ENCODE data around the gene IPMK. TPM values are rescaled to one million over a fixed set of nuclear protein-coding genes. Genes with fewer than 3 reads are reported as not detected.

IPMK gene
- total and polyA plus RNA-seq, 9 of the 15 experiments (the other 6 are each of a cell fraction or from before 2014, with no cell fraction given): 0.98 to 4.4 (median 2.7) TPM

DNA sequence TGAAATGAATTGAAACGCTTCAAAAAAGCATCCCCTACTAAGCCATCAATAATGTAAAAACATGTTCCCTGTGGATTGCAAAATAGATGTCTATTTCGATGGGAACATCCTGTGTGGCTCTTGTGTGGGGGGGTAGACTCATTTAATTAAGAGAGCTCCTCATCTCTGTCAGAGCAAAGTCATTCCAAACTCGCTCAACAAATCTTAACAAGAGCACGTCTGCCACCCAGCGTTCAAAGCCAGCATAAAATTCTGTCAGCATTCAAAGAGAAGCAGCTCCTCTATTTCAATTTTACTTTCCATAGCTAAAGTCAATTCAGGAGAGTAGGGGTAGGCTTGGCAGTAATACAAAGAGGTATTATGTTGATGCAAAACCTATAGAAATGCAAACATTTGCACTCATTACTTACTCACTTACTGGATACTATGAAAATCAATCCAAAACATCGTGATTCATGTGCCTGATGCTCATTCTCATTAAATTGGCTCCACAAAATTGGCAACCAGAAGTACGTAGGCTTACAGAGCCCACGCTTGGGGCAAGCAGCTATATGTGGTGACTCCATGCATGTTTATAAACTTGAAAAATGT is 114.9 kb downstream of the IPMK start:
- peak; percentile 25 to 62 (median 40) for DNase-seq (ENCODE audit: extremely low read depth in 1 of 4, low spot score in 3 of 4)
- Histone ChIP-seq H3K36me3 (ENCODE audit: control insufficient read depth, insufficient read depth, low read length) (no peaks in the 10 kb centered on the region), H3K9me1 (ENCODE audit: control insufficient read depth, insufficient read depth, low read length) (no peaks in the 10 kb centered on the region), H3K27me3 (ENCODE audit: control insufficient read depth in 2 of 2, insufficient read depth in 2 of 2, low read length in 2 of 2) (no peaks in the 10 kb centered on the region), H3K4me1 (replicated peaks in 1 of 2; ENCODE audit: control insufficient read depth in 2 of 2, insufficient read depth in 2 of 2, low read length in 2 of 2) (no peaks in the 10 kb centered on the region), H3K9me3 (replicated peaks; ENCODE audit: control insufficient read depth, insufficient read depth, low read depth, low read length) (no peaks in the 10 kb centered on the region), H3K4me2 (ENCODE audit: insufficient read depth, low read length) (no peak overlapping the region), H3K27ac (ENCODE audit: extremely low read depth, low read depth, low read length) (no peak overlapping the region), H3K9ac (ENCODE audit: insufficient read depth in 1 of 2, low read depth in 2 of 2, low read length in 2 of 2) (no peak overlapping the region), H4K20me1 (replicated peaks; ENCODE audit: control insufficient read depth, insufficient read depth, low read length) (no peaks in the 10 kb centered on the region), H3K4me3 (no peak overlapping the region), H3K79me2 (ENCODE audit: control insufficient read depth, insufficient read depth, low read length) (no peaks in the 10 kb centered on the region), H2AFZ (ENCODE audit: low read depth, low read length) (no peak overlapping the region)
- in situ Hi-C loops (cut with MboI) (loop anchor here (25.0 kb wide), 1 partner anchor 815 kb away; no protein-coding TSS in a partner anchor), intact Hi-C loops (cut with micrococcal nuclease) (loop anchor here (1.0 kb wide), 1 partner anchor 813 kb away; no protein-coding TSS in a partner anchor)
- under 1% methylated on average over 8 of the region's 8 CpGs for WGBS (ENCODE audit: insufficient coverage, low coverage, missing lambda C conversion rate)
- BruUV-seq (replicated peaks): no TSS peak
- FAIRE-seq: peak; percentile 84
- CTCF ChIA-PET (ENCODE audit: low intra/inter-chr PET ratio): no interaction called here
- POLR2A ChIA-PET: interaction anchor here (0.6 to 1.5 kb wide), 2 partner anchors 9 to 183 kb away, joined by 3 to 4 read pairs; no protein-coding TSS in a partner anchor
- peak; percentile 57; the same call in 2 of the 3 replicates for ATAC-seq
- TF ChIP-seq SMC3 (conservative IDR thresholded peaks at IDR 0.05; ENCODE audit: insufficient read depth, low read depth, low read length) (0 out of 2 replicates have a peak, but pooled peaks have one; percentile 26), CC2D1A (IDR thresholded peaks at IDR 0.05) (no peak), RAD21 (CRISPR knock-in tag; conservative IDR thresholded peaks at IDR 0.05 in 1 of 2, IDR thresholded peaks at IDR 0.05 in 1 of 2) (peak; percentile 65 to 70), FOS (IDR thresholded peaks at IDR 0.05; ENCODE audit: extremely low read depth, insufficient read length) (no peak), SAP30 (IDR thresholded peaks at IDR 0.05; ENCODE audit: borderline replicate concordance, insufficient read depth, low read depth, low read length, poor library complexity, severe bottlenecking) (no peak)
- TF ChIP-seq, protein P1, sequence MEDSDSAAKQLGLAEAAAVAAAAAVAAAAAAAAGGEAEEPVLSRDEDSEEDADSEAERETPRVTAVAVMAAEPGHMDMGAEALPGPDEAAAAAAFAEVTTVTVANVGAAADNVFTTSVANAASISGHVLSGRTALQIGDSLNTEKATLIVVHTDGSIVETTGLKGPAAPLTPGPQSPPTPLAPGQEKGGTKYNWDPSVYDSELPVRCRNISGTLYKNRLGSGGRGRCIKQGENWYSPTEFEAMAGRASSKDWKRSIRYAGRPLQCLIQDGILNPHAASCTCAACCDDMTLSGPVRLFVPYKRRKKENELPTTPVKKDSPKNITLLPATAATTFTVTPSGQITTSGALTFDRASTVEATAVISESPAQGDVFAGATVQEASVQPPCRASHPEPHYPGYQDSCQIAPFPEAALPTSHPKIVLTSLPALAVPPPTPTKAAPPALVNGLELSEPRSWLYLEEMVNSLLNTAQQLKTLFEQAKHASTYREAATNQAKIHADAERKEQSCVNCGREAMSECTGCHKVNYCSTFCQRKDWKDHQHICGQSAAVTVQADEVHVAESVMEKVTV (CRISPR knock-in tag; IDR thresholded peaks at IDR 0.05): peak; percentile 34; the same call in 1 of the 2 replicates
- TF ChIP-seq, protein P2, sequence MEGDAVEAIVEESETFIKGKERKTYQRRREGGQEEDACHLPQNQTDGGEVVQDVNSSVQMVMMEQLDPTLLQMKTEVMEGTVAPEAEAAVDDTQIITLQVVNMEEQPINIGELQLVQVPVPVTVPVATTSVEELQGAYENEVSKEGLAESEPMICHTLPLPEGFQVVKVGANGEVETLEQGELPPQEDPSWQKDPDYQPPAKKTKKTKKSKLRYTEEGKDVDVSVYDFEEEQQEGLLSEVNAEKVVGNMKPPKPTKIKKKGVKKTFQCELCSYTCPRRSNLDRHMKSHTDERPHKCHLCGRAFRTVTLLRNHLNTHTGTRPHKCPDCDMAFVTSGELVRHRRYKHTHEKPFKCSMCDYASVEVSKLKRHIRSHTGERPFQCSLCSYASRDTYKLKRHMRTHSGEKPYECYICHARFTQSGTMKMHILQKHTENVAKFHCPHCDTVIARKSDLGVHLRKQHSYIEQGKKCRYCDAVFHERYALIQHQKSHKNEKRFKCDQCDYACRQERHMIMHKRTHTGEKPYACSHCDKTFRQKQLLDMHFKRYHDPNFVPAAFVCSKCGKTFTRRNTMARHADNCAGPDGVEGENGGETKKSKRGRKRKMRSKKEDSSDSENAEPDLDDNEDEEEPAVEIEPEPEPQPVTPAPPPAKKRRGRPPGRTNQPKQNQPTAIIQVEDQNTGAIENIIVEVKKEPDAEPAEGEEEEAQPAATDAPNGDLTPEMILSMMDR (IDR thresholded peaks at IDR 0.05 in 2 of 3, conservative IDR thresholded peaks at IDR 0.05 in 1 of 3; ENCODE audit: insufficient read depth in 2 of 3, low read depth in 1 of 3, low read length in 3 of 3): peak; percentile 42 to 61 (median 58); a peak in 5 of 6 replicates
- TF ChIP-seq, protein P3, sequence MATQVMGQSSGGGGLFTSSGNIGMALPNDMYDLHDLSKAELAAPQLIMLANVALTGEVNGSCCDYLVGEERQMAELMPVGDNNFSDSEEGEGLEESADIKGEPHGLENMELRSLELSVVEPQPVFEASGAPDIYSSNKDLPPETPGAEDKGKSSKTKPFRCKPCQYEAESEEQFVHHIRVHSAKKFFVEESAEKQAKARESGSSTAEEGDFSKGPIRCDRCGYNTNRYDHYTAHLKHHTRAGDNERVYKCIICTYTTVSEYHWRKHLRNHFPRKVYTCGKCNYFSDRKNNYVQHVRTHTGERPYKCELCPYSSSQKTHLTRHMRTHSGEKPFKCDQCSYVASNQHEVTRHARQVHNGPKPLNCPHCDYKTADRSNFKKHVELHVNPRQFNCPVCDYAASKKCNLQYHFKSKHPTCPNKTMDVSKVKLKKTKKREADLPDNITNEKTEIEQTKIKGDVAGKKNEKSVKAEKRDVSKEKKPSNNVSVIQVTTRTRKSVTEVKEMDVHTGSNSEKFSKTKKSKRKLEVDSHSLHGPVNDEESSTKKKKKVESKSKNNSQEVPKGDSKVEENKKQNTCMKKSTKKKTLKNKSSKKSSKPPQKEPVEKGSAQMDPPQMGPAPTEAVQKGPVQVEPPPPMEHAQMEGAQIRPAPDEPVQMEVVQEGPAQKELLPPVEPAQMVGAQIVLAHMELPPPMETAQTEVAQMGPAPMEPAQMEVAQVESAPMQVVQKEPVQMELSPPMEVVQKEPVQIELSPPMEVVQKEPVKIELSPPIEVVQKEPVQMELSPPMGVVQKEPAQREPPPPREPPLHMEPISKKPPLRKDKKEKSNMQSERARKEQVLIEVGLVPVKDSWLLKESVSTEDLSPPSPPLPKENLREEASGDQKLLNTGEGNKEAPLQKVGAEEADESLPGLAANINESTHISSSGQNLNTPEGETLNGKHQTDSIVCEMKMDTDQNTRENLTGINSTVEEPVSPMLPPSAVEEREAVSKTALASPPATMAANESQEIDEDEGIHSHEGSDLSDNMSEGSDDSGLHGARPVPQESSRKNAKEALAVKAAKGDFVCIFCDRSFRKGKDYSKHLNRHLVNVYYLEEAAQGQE (IDR thresholded peaks at IDR 0.05; ENCODE audit: borderline replicate concordance): peak; percentile 43; the same call in 1 of the 2 replicates
- TF ChIP-seq, protein P3 (CRISPR knock-in tag; IDR thresholded peaks at IDR 0.05; ENCODE audit: low read depth): no peak
